Trophoblast cell (in vitro differentiated cells and primary cell): ENCODE measurements around the gene SIRT6.

ENCODE experiments used
- DNase-seq, 2 donors: peaks; one replicate each; pipeline ENCODE4 v3.0.0-alpha.2; 2016
- H2AFZ ChIP-seq: 2 replicates; pipeline ENCODE4 v1.6.1; 2013; ENCODE audit warnings: low read length, moderate library complexity, mild to moderate bottlenecking; ENCODE audit not compliant: insufficient read depth, poor library complexity
- H2AK5ac ChIP-seq: 2 replicates; pipeline ENCODE4 v1.6.1; 2013; ENCODE audit warnings: mild to moderate bottlenecking, low read length
- H2BK120ac ChIP-seq: 2 replicates; pipeline ENCODE4 v1.6.1; 2013; ENCODE audit warnings: low read length, mild to moderate bottlenecking, moderate library complexity; ENCODE audit not compliant: insufficient read depth, poor library complexity
- H2BK12ac ChIP-seq: 2 replicates; pipeline ENCODE4 v1.6.1; 2013; ENCODE audit warnings: mild to moderate bottlenecking, low read length, moderate library complexity
- H2BK5ac ChIP-seq: 2 replicates; pipeline ENCODE4 v1.6.1; 2013; ENCODE audit warnings: low read length, low read depth, moderate library complexity, mild to moderate bottlenecking; ENCODE audit not compliant: poor library complexity
- H3K14ac ChIP-seq: 2 replicates; pipeline ENCODE4 v1.6.1; 2013; ENCODE audit warnings: mild to moderate bottlenecking, low read length
- H3K18ac ChIP-seq: 2 replicates; pipeline ENCODE4 v1.6.1; 2013; ENCODE audit warnings: mild to moderate bottlenecking, low read length
- H3K23ac ChIP-seq: 2 replicates; pipeline ENCODE4 v1.6.1; 2013; ENCODE audit warnings: low read length
- H3K27ac ChIP-seq: 2 replicates; pipeline ENCODE4 v1.5.1; 2013; ENCODE audit warnings: low read depth, mild to moderate bottlenecking, inconsistent platforms, low read length, moderate library complexity
- H3K27me3 ChIP-seq: 2 replicates; pipeline ENCODE4 v1.6.1; 2013; ENCODE audit warnings: inconsistent platforms, mild to moderate bottlenecking, low read length, moderate library complexity; ENCODE audit not compliant: insufficient read depth
- H3K36me3 ChIP-seq, 2 experiments: 1 replicate in 1 of 2; 2 replicates in 1 of 2; pipeline ENCODE4 v1.6.1; 2013; ENCODE audit warnings: low read length in 2 of 2, mild to moderate bottlenecking in 2 of 2, moderate library complexity in 1 of 2; ENCODE audit not compliant: insufficient read depth in 2 of 2, control insufficient read depth in 1 of 2
- H3K4ac ChIP-seq: 2 replicates; pipeline ENCODE4 v1.6.1; 2013; ENCODE audit warnings: low read depth, mild to moderate bottlenecking, low read length, moderate library complexity
- H3K4me1 ChIP-seq, 2 experiments: 1 replicate in 1 of 2; 2 replicates in 1 of 2; pipeline ENCODE4 v1.6.1; 2013; ENCODE audit warnings: low read length in 2 of 2, mild to moderate bottlenecking in 2 of 2, moderate library complexity in 1 of 2; ENCODE audit not compliant: insufficient read depth in 2 of 2, control insufficient read depth in 1 of 2
- H3K4me2 ChIP-seq: 2 replicates; pipeline ENCODE4 v1.6.1; 2013; ENCODE audit warnings: inconsistent platforms, mild to moderate bottlenecking, low read length, moderate library complexity
- H3K4me3 ChIP-seq: 2 replicates; pipeline ENCODE4 v1.5.1; 2013; ENCODE audit warnings: mild to moderate bottlenecking, low read depth, low read length, inconsistent platforms
- H3K79me1 ChIP-seq: one replicate; pipeline ENCODE4 v1.6.1; 2013; ENCODE audit warnings: low read length
- H3K79me2 ChIP-seq: 2 replicates; pipeline ENCODE4 v1.6.1; 2013; ENCODE audit warnings: low read length, mild to moderate bottlenecking; ENCODE audit not compliant: control insufficient read depth, insufficient read depth, poor library complexity
- H3K9ac ChIP-seq: 2 replicates; pipeline ENCODE4 v1.6.1; 2013; ENCODE audit warnings: mild to moderate bottlenecking, low read length
- H3K9me3 ChIP-seq: 2 replicates; pipeline ENCODE4 v1.6.1; 2013; ENCODE audit warnings: low read depth, mild to moderate bottlenecking, control low read depth, inconsistent platforms, low read length; ENCODE audit not compliant: insufficient read depth
- H4K12ac ChIP-seq: 2 replicates; pipeline ENCODE4 v1.6.1; 2013; ENCODE audit warnings: low read depth, mild to moderate bottlenecking, low read length, moderate library complexity
- H4K8ac ChIP-seq: 2 replicates; pipeline ENCODE4 v1.6.1; 2013; ENCODE audit warnings: low read depth, mild to moderate bottlenecking, low read length, moderate library complexity
- H4K91ac ChIP-seq: one replicate; pipeline ENCODE4 v1.6.1; 2013; ENCODE audit warnings: low read depth, mild to moderate bottlenecking, low read length, moderate library complexity
- WGBS: extraction: QIAGEN DNeasy Blood & Tissue Kit; methylation state at CpG from one replicate; pipeline ENCODE4 v1.1.7; 2013; ENCODE audit warnings: missing lambda C conversion rate; ENCODE audit not compliant: insufficient read length, insufficient coverage; ENCODE audit errors: extremely low coverage; 5-methylcytosine and 5-hydroxymethylcytosine counted together

Gene SIRT6

DNA sequence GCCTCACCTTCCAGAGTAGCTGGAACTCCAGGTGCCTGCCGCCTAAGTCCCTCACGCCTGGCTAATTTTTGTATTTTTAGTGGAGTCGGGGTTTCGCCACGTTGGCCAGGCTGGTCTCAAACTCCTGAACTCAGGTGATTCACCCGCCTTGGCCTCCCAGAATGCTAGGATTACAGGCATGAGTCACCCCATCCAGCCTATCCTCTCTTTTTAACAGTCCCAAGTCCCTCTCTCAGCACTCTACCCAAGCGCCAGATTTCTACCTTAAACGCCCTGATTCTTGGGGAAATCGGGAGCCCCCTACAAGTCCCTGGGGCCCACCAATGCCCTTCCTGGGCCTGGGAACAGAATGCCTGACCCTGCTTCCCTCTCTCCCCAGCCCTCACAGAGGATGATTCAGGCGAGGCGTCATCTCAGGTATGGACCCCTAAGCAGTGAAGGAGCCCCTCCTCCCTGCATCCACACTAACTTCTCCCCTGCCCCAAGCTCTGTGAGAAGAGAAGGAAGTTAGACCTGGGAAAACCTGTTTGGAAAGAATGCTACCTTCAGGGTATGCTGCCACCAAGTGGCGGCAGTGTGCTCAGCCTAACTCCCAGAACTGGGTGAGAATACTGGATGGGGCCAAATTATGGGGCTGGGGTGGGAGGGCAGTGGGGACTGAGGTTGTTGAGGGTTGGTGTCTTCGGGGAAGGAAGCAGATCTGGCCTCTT lies 26.2 kb upstream of the SIRT6 start:
- Histone ChIP-seq H3K9ac (no peak overlapping the region), H2BK120ac (no peak overlapping the region), H3K4me1 (peaks cover 2 to 4% of the 10 kb centered on the region in 2 experiments), H3K23ac (no peak overlapping the region), H3K9me3 (no peaks in the 10 kb centered on the region), H4K91ac (no peak overlapping the region), H2AK5ac (no peak overlapping the region), H2BK5ac (no peak overlapping the region), H3K4ac (no peak overlapping the region), H4K8ac (peak overlapping the region; percentile 8), H3K79me1 (no peaks in the 10 kb centered on the region), H3K79me2 (no peaks in the 10 kb centered on the region), H3K4me2 (peak overlapping the region; percentile 32), H2AFZ (no peak overlapping the region), H3K4me3 (no peak overlapping the region), H3K27me3 (no peaks in the 10 kb centered on the region), H3K18ac (no peak overlapping the region), H4K12ac (no peak overlapping the region), H3K36me3 (no peaks in the 10 kb centered on the region), H3K27ac (peak overlapping the region; percentile 23), H3K14ac (no peak overlapping the region), H2BK12ac (no peak overlapping the region)
- WGBS: no CpG with 5 or more reads among the region's 13 CpGs
- peak; percentile 89 to 96 for DNase-seq

DNA sequence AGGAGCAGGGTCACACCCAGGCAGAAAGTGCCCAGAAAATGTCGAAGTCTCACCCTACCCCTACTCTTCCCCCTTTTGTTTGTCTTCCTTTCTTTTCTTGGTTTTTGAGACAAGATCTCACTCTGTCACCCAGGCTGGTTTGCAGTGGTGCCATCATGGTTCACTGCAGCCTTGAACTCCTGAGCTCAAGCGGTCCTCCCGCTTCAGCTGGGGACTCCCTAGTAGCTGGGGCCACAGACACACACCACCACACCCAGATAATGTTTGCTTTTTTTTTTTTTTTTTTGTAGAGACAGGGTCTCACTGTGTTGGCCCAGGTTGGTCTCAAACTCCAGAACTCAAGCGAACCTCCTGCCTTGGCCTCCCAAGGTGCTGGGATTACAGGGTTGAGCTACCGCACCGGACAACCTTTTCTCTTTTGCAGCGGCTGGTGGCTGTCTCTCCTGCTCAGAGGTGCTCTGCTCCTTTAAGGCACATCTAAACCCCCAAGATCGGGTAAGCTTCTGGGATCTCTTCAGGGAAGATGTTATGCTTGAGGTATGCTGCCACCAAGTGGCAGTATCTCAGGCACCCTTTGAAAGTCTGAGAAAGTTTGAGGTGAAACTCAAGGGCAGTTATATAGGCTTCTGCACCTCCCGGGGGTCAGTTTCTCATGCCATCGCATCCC lies 24.6 kb upstream of the SIRT6 start:
- no peak overlapping the region for H3K4ac ChIP-seq
- peak in 1 of 2 donors; percentile 50 for DNase-seq
- no peak overlapping the region for H3K14ac ChIP-seq
- peaks cover 2% of the 10 kb centered on the region for H3K9me3 ChIP-seq
- no peak overlapping the region for H2BK5ac ChIP-seq
- no CpG with 5 or more reads among the region's 10 CpGs for WGBS
- H4K12ac ChIP-seq: no peak overlapping the region
- H2AFZ ChIP-seq: no peak overlapping the region
- no peak overlapping the region for H2AK5ac ChIP-seq
- H3K9ac ChIP-seq: no peak overlapping the region
- H3K36me3 ChIP-seq: no peaks in the 10 kb centered on the region
- H3K4me2 ChIP-seq: no peak overlapping the region
- H3K79me1 ChIP-seq: no peaks in the 10 kb centered on the region
- H2BK120ac ChIP-seq: no peak overlapping the region
- no peak overlapping the region for H2BK12ac ChIP-seq
- H3K27me3 ChIP-seq: no peaks in the 10 kb centered on the region
- no peak overlapping the region for H3K23ac ChIP-seq
- H3K18ac ChIP-seq: no peak overlapping the region
- H4K91ac ChIP-seq: no peak overlapping the region
- peaks cover 2 to 4% of the 10 kb centered on the region in 2 experiments for H3K4me1 ChIP-seq
- no peaks in the 10 kb centered on the region for H3K79me2 ChIP-seq
- H4K8ac ChIP-seq: no peak overlapping the region
- no peak overlapping the region for H3K27ac ChIP-seq
- no peak overlapping the region for H3K4me3 ChIP-seq

DNA sequence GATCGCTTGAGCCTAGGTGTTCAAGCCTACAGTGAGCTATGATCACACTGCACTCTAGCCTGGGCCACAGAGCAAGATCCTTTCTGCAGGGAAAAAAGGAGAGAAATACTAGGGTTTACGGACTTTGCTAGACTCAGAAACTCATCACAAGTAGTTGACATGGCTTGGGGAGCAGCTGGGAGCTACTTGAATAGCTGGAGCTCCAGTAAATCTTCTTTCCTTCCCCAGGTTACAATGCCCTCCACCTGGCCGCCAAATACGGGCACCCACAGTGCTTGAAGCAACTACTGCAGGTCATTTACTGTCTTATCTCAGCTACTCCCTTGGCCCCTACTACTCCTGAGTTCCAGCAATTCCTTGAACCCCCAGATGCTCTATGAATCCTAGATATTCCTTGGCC lies 19.4 kb upstream of the SIRT6 start:
- Histone ChIP-seq H3K4me2 (no peak overlapping the region), H3K9me3 (peaks cover 4% of the 10 kb centered on the region), H3K4me1 (peaks cover 0 to 2% of the 10 kb centered on the region in 2 experiments), H3K18ac (no peak overlapping the region), H3K79me1 (no peaks in the 10 kb centered on the region), H3K14ac (no peak overlapping the region), H2BK12ac (no peak overlapping the region), H2BK120ac (no peak overlapping the region), H3K4ac (no peak overlapping the region), H3K23ac (no peak overlapping the region), H3K9ac (no peak overlapping the region), H2BK5ac (no peak overlapping the region), H3K4me3 (no peak overlapping the region), H3K27me3 (peaks cover 4% of the 10 kb centered on the region), H4K8ac (no peak overlapping the region), H3K36me3 (no peaks in the 10 kb centered on the region), H2AK5ac (no peak overlapping the region), H3K79me2 (no peaks in the 10 kb centered on the region), H2AFZ (no peak overlapping the region), H3K27ac (no peak overlapping the region), H4K91ac (no peak overlapping the region), H4K12ac (no peak overlapping the region)
- no peak for DNase-seq
- WGBS: no CpG with 5 or more reads among the region's 4 CpGs

DNA sequence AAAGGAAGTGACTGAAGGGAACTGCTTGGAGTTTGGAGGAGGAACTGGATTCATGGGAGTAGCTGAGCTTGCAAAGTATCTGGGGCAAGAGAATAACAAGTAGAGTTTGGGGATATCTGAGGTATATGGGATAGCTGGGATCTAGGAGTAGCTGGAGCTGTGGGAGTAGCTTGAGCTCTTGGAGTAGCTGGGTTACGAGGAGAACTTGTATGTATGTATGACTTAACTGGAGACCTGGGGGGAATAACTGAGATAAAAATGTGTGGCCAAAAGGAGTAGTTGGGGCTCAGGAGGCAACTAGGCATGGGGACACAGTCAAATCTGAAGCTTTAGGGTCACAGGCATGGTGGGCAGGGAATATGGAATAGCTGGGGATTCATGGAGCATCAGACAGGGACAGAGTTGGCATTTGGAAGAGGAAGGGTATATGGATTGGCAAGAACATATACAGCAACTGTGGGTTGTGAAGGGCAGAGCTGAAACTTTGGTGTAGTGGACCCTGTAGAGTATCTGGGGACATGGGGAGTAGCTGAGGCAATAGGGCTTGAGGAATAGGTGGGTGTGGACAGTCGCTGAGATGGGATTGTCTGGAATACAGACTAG lies 18.7 kb upstream of the SIRT6 start:
- no peak overlapping the region for H3K4me3 ChIP-seq
- peaks cover 4% of the 10 kb centered on the region for H3K9me3 ChIP-seq
- DNase-seq: no peak
- no peak overlapping the region for H3K4me2 ChIP-seq
- H3K23ac ChIP-seq: no peak overlapping the region
- H2BK5ac ChIP-seq: no peak overlapping the region
- no peak overlapping the region for H4K8ac ChIP-seq
- H3K18ac ChIP-seq: no peak overlapping the region
- peaks cover 4% of the 10 kb centered on the region for H3K27me3 ChIP-seq
- no peak overlapping the region for H2BK12ac ChIP-seq
- no peak overlapping the region for H3K4ac ChIP-seq
- no peak overlapping the region for H2AFZ ChIP-seq
- H3K4me1 ChIP-seq: peaks cover 0 to 2% of the 10 kb centered on the region in 2 experiments
- H4K12ac ChIP-seq: no peak overlapping the region
- no peak overlapping the region for H2BK120ac ChIP-seq
- no peak overlapping the region for H2AK5ac ChIP-seq
- WGBS: no CpG with 5 or more reads among the region's 2 CpGs
- H3K36me3 ChIP-seq: no peaks in the 10 kb centered on the region
- H3K9ac ChIP-seq: no peak overlapping the region
- H3K79me2 ChIP-seq: no peaks in the 10 kb centered on the region
- H4K91ac ChIP-seq: no peak overlapping the region
- H3K79me1 ChIP-seq: no peaks in the 10 kb centered on the region
- H3K27ac ChIP-seq: no peak overlapping the region
- no peak overlapping the region for H3K14ac ChIP-seq
